H1 (cell line): ENCODE data around the gene TTPAL. TPM values are rescaled to one million over a fixed set of nuclear protein-coding genes. Genes with fewer than 3 reads are reported as not detected.

Experiments
- CTCF ChIA-PET: fragments of 300-600 bp; sonication (Branson Sonifier 250); formaldehyde crosslinking; loops from one replicate; lab custom pipeline; 2021; ENCODE audit not compliant: partially characterized antibody; lab: Charles Lee
- POLR2A ChIA-PET: fragments of 300-600 bp; sonication (Branson Sonifier 250); formaldehyde crosslinking; loops from one replicate; lab custom pipeline; 2021; ENCODE audit warnings: inconsistent platforms; ENCODE audit not compliant: partially characterized antibody; lab: Charles Lee
- DNase-seq, 2 experiments: peaks; one replicate each; pipeline versions ENCODE4 v3.0.0 to v3.0.0-alpha.2; 2010 to 2022; ENCODE audit warnings: low spot score in 2 of 2, low read depth in 1 of 2, mixed read lengths in 1 of 2
- FAIRE-seq: peaks from 2 replicates; lab custom pipeline; 2011; peaks lifted over from hg19 to GRCh38; lab: Jason Lieb, UNC
- H2AFZ ChIP-seq: 2 replicates; pipeline ENCODE4 v1.8.1; 2012; ENCODE audit warnings: low read length, inconsistent platforms
- H2AK5ac ChIP-seq: 2 replicates; pipeline ENCODE4 v1.6.1; 2013; ENCODE audit warnings: low read depth, low read length
- H2BK120ac ChIP-seq: replicated peaks from 2 replicates; pipeline ENCODE3; 2013; ENCODE audit warnings: low read depth, low read length, inconsistent platforms
- H2BK12ac ChIP-seq: 2 replicates; pipeline ENCODE4 v1.6.1; 2013; ENCODE audit warnings: low read depth, low read length
- H2BK15ac ChIP-seq: 2 replicates; pipeline ENCODE4 v1.6.1; 2013; ENCODE audit warnings: low read length
- H2BK20ac ChIP-seq: 2 replicates; pipeline ENCODE4 v1.6.1; 2013; ENCODE audit warnings: low read length
- H2BK5ac ChIP-seq: 2 replicates; pipeline ENCODE4 v1.6.1; 2013; ENCODE audit warnings: low read depth, low read length
- H3K14ac ChIP-seq: 2 replicates; pipeline ENCODE4 v1.6.1; 2013; ENCODE audit warnings: inconsistent platforms; ENCODE audit not compliant: insufficient read length
- H3K18ac ChIP-seq: 2 replicates; pipeline ENCODE4 v1.6.1; 2013; ENCODE audit warnings: low read length; ENCODE audit errors: extremely low read depth
- H3K23ac ChIP-seq: 2 replicates; pipeline ENCODE4 v1.6.1; 2013; ENCODE audit warnings: inconsistent platforms; ENCODE audit not compliant: insufficient read length
- H3K23me2 ChIP-seq: 2 replicates; pipeline ENCODE4 v1.6.1; 2013; ENCODE audit warnings: low read depth, low read length
- H3K27ac ChIP-seq: 2 replicates; pipeline ENCODE4 v1.6.1; 2011; ENCODE audit warnings: low read depth, low read length, inconsistent platforms
- H3K27me3 ChIP-seq, 4 experiments: replicated peaks in 1 of 4; 1 replicate in 1 of 4; 2 replicates in 3 of 4; pipeline versions ENCODE4 v1.6.1 to v1.8.1; 2011 to 2013; ENCODE audit warnings: low read length in 3 of 4, mild to moderate bottlenecking in 3 of 4, inconsistent platforms in 2 of 4, mixed read lengths in 2 of 4, moderate library complexity in 1 of 4; ENCODE audit not compliant: control insufficient read depth in 3 of 4, insufficient read depth in 3 of 4; ENCODE audit errors: extremely low read depth in 1 of 4
- H3K36me3 ChIP-seq, 4 experiments: 2 replicates each; pipeline versions ENCODE4 v1.6.1 to v1.8.1; 2011 to 2013; ENCODE audit warnings: mild to moderate bottlenecking in 4 of 4, low read length in 3 of 4, moderate library complexity in 2 of 4, control low read depth in 1 of 4, inconsistent platforms in 1 of 4; ENCODE audit not compliant: insufficient read depth in 4 of 4, control insufficient read depth in 2 of 4
- H3K4ac ChIP-seq: replicated peaks from 2 replicates; pipeline ENCODE3; 2013; ENCODE audit warnings: low read length, low read depth, mixed read lengths, inconsistent platforms; ENCODE audit not compliant: insufficient read length
- H3K4me1 ChIP-seq, 4 experiments: replicated peaks in 1 of 4; 1 replicate in 1 of 4; 2 replicates in 3 of 4; pipeline versions ENCODE4 v1.6.1 to v1.8.1; 2011 to 2013; ENCODE audit warnings: low read length in 3 of 4, inconsistent platforms in 2 of 4, mixed read lengths in 1 of 4; ENCODE audit not compliant: insufficient read depth in 4 of 4, control insufficient read depth in 3 of 4
- H3K4me2 ChIP-seq, 2 experiments: 2 replicates each; pipeline versions ENCODE4 v1.6.1 to v1.8.1; 2011 to 2013; ENCODE audit warnings: low read depth in 2 of 2, low read length in 2 of 2, control low read depth in 1 of 2, inconsistent platforms in 1 of 2, mild to moderate bottlenecking in 1 of 2; ENCODE audit not compliant: insufficient read depth in 1 of 2
- H3K4me3 ChIP-seq, 4 experiments: fragments of 200-600, 300-600 bp in 1 of 4; sonication (generic), shearing (Covaris generic), sonication (Bioruptor Twin) in 1 of 4; 2 replicates each; pipeline versions ENCODE4 v1.5.1 to v1.8.1; 2011 to 2016; ENCODE audit warnings: low read length in 4 of 4, low read depth in 3 of 4, control low read depth in 2 of 4, inconsistent platforms in 2 of 4, mild to moderate bottlenecking in 2 of 4, mixed read lengths in 1 of 4, moderate library complexity in 1 of 4; ENCODE audit not compliant: insufficient read depth in 2 of 4; ENCODE audit errors: extremely low read depth in 1 of 4
- H3K56ac ChIP-seq: replicated peaks from 2 replicates; pipeline ENCODE3; 2013; ENCODE audit warnings: low read depth, mild to moderate bottlenecking, mixed read lengths, low read length, inconsistent platforms; ENCODE audit not compliant: insufficient read length
- H3K79me1 ChIP-seq: 2 replicates; pipeline ENCODE4 v1.6.1; 2013; ENCODE audit warnings: low read depth, low read length, control low read depth
- H3K79me2 ChIP-seq, 2 experiments: 2 replicates each; pipeline versions ENCODE4 v1.6.1 to v1.8.1; 2012 to 2013; ENCODE audit warnings: low read length in 2 of 2, mild to moderate bottlenecking in 2 of 2, inconsistent platforms in 1 of 2; ENCODE audit not compliant: insufficient read depth in 2 of 2, control insufficient read depth in 1 of 2
- H3K9ac ChIP-seq, 4 experiments: replicated peaks in 1 of 4; 1 replicate in 1 of 4; 2 replicates in 3 of 4; pipeline versions ENCODE4 v1.6.1 to v1.8.1; 2011 to 2013; ENCODE audit warnings: low read depth in 3 of 4, low read length in 3 of 4, control low read depth in 2 of 4, mild to moderate bottlenecking in 2 of 4, moderate library complexity in 2 of 4, inconsistent platforms in 1 of 4; ENCODE audit errors: extremely low read depth in 1 of 4
- H3K9me3 ChIP-seq, 2 experiments: 2 replicates each; pipeline versions ENCODE4 v1.6.1 to v1.8.1; 2012 to 2013; ENCODE audit warnings: mild to moderate bottlenecking in 2 of 2, moderate library complexity in 2 of 2, control low read depth in 1 of 2, inconsistent platforms in 1 of 2, low read depth in 1 of 2, low read length in 1 of 2, mixed read lengths in 1 of 2; ENCODE audit not compliant: insufficient read depth in 2 of 2
- H4K20me1 ChIP-seq, 2 experiments: replicated peaks in 1 of 2; 2 replicates each; pipeline versions ENCODE3 to v1.8.1; 2011 to 2013; ENCODE audit warnings: inconsistent platforms in 2 of 2, low read length in 2 of 2, mild to moderate bottlenecking in 1 of 2; ENCODE audit not compliant: insufficient read depth in 2 of 2, control insufficient read depth in 1 of 2
- H4K5ac ChIP-seq: 2 replicates; pipeline ENCODE4 v1.6.1; 2013; ENCODE audit warnings: low read length, low read depth, mixed read lengths, inconsistent platforms; ENCODE audit not compliant: insufficient read length
- H4K8ac ChIP-seq: 2 replicates; pipeline ENCODE4 v1.8.0; 2013; ENCODE audit warnings: mild to moderate bottlenecking, moderate library complexity, low read length, inconsistent platforms; ENCODE audit not compliant: insufficient read depth; ENCODE audit errors: extremely low read depth
- H4K91ac ChIP-seq: replicated peaks from 2 replicates; pipeline ENCODE3; 2013; ENCODE audit warnings: low read length, mixed read lengths, inconsistent platforms; ENCODE audit not compliant: insufficient read length
- ATF2 ChIP-seq: IDR thresholded peaks from 2 replicates; pipeline ENCODE4 v1.6.1; 2012; ENCODE audit warnings: low read length, inconsistent platforms
- BACH1 ChIP-seq: IDR thresholded peaks from 2 replicates; pipeline ENCODE4 v1.6.1; 2012; ENCODE audit warnings: low read length, improper control_type of control experiment
- CBX5 ChIP-seq: fragments of 300-800, 300-1000 bp; sonication (generic); IDR thresholded peaks from 2 replicates; pipeline ENCODE4 v1.7.1; 2016; ENCODE audit warnings: antibody characterized with exemption, low read length, low read depth
- CHD2 ChIP-seq: IDR thresholded peaks from 2 replicates; pipeline ENCODE4 v1.6.1; 2012; ENCODE audit warnings: low read length, improper control_type of control experiment
- EP300 ChIP-seq, 2 experiments: IDR thresholded peaks; 1 replicate in 1 of 2; 2 replicates in 1 of 2; pipeline ENCODE4 v1.6.1; 2011 to 2012; ENCODE audit warnings: low read depth in 2 of 2, low read length in 2 of 2, mild to moderate bottlenecking in 2 of 2, borderline replicate concordance in 1 of 2, inconsistent platforms in 1 of 2, moderate library complexity in 1 of 2
- HDAC2 ChIP-seq, 2 experiments: fragments of 300-600 bp in 1 of 2; sonication (generic) in 1 of 2; IDR thresholded peaks; 2 replicates each; pipeline ENCODE4 v1.6.1; 2011 to 2012; ENCODE audit warnings: low read depth in 2 of 2, low read length in 2 of 2, mild to moderate bottlenecking in 2 of 2, moderate library complexity in 2 of 2, borderline replicate concordance in 1 of 2, inconsistent platforms in 1 of 2
- JUND ChIP-seq: IDR thresholded peaks from 2 replicates; pipeline ENCODE4 v1.6.1; 2011; ENCODE audit warnings: mild to moderate bottlenecking, improper control_type of control experiment, low read length
- KDM5A ChIP-seq: fragments of 200-600 bp; IDR thresholded peaks from 2 replicates; pipeline ENCODE4 v1.7.1; 2012; ENCODE audit warnings: mild to moderate bottlenecking, low read length, inconsistent platforms, mixed read lengths
- PHF8 ChIP-seq: fragments of 200-600 bp; sonication (generic); conservative IDR thresholded peaks from 2 replicates; pipeline ENCODE4 v1.7.1; 2012; ENCODE audit warnings: low read depth, mild to moderate bottlenecking, inconsistent platforms, low read length, moderate library complexity
- SAP30 ChIP-seq: fragments of 300-600 bp; sonication (generic); IDR thresholded peaks from 2 replicates; pipeline ENCODE4 v1.7.1; 2012; ENCODE audit warnings: low read length, moderate library complexity, mild to moderate bottlenecking, inconsistent platforms; ENCODE audit not compliant: insufficient read depth, insufficient replicate concordance
- SIN3A ChIP-seq, 2 experiments: IDR thresholded peaks in 1 of 2; conservative IDR thresholded peaks in 1 of 2; 2 replicates each; pipeline ENCODE4 v1.6.1; 2011 to 2012; ENCODE audit warnings: low read length in 2 of 2, improper control_type of control experiment in 1 of 2, low read depth in 1 of 2, mild to moderate bottlenecking in 1 of 2
- SP2 ChIP-seq: IDR thresholded peaks from 2 replicates; pipeline ENCODE4 v1.6.1; 2012; ENCODE audit warnings: mild to moderate bottlenecking, low read length, inconsistent platforms
- WGBS, 2 experiments: shearing (Covaris generic) in 1 of 2; methylation state at CpG; one replicate each; pipeline versions ENCODE4 v1.1.6 to v1.1.7; 2013 to 2015; ENCODE audit warnings: low lambda C conversion rate in 2 of 2, mixed read lengths in 2 of 2, inconsistent platforms in 1 of 2, low coverage in 1 of 2, missing lambda C conversion rate in 1 of 2; ENCODE audit not compliant: insufficient replicate concordance in 2 of 2, insufficient coverage in 1 of 2, insufficient read length in 1 of 2; ENCODE audit errors: extremely low coverage in 1 of 2, missing lambda C conversion rate in 1 of 2; 5-methylcytosine and 5-hydroxymethylcytosine counted together
- polyA plus RNA-seq, 7 experiments: library from polyadenylated mRNA; depleted of rRNA in 3 of 7; stranded (reverse) in 5 of 7; unstranded in 2 of 7; fragments of >200 nt in 5 of 7; fragments of 200-250 nt in 2 of 7; gene quantifications; 1 replicate in 5 of 7; 2 replicates in 1 of 7; 4 replicates in 1 of 7; pipeline versions ENCODE4 v1.2.1 to v1.2.3, GENCODE V29; 2011 to 2013; ENCODE audit warnings: missing spikeins in 2 of 7, mixed read lengths in 2 of 7
- total RNA-seq: library from RNA; stranded (reverse); fragmentation: NEBNext Ultra II Directional; extraction: Animal tissue kit (Norgen Biotek cat#: 25700); gene quantifications from 2 replicates; pipeline ENCODE4 v1.2.1, GENCODE V29; 2021

Gene TTPAL
- total and polyA plus RNA-seq, 2 of the 8 experiments (the other 6 are each of a cell fraction or from before 2014, with no cell fraction given) = 2.8 to 14.0 TPM

- Histone ChIP-seq H2BK12ac (no peak overlapping the region), H2BK5ac (no peak overlapping the region), H2AFZ (no peak overlapping the region), H3K27ac (no peak overlapping the region), H3K4me3 (no peak overlapping the region), H3K23ac (no peak overlapping the region), H3K9ac (no peak overlapping the region), H2BK15ac (no peak overlapping the region), H3K27me3 (no peaks in the 10 kb centered on the region), H4K20me1 (no peaks in the 10 kb centered on the region), H2BK20ac (no peak overlapping the region), H3K9me3 (no peaks in the 10 kb centered on the region), H3K4me2 (no peak overlapping the region), H3K79me1 (no peaks in the 10 kb centered on the region), H3K14ac (no peak overlapping the region), H3K23me2 (no peaks in the 10 kb centered on the region), H3K18ac (no peak overlapping the region), H2AK5ac (no peak overlapping the region), H4K8ac (no peak overlapping the region), H2BK120ac (no peak overlapping the region), H3K4me1 (no peaks in the 10 kb centered on the region), H3K56ac (no peak overlapping the region), H4K91ac (no peak overlapping the region), H4K5ac (no peak overlapping the region), H3K36me3 (no peaks in the 10 kb centered on the region), H3K79me2 (no peaks in the 10 kb centered on the region), H3K4ac (no peak overlapping the region)
- no peak for FAIRE-seq
- CTCF ChIA-PET = interaction anchor here (0.6 to 4.5 kb wide), 20 partner anchors 8 to 249 kb away, joined by 3 to 33 read pairs (median 4); partner anchors contain the start of gene HNF4A
- POLR2A ChIA-PET = no interaction called here
- 77% methylated on average over 5 of the region's 5 CpGs; no CpG with 5 or more reads in 1 of the 2 experiments for WGBS, 2 experiments
- DNase-seq = no peak
- TF ChIP-seq CHD2 (no peak), PHF8 (no peak), ATF2 (no peak), EP300 (IDR thresholded peaks at IDR 0.05; ENCODE audit: borderline replicate concordance in 1 of 2, low read depth in 2 of 2, low read length in 2 of 2) (no peak), BACH1 (no peak), SAP30 (no peak), SP2 (no peak), CBX5 (no peak), SIN3A (conservative IDR thresholded peaks at IDR 0.05 in 1 of 2, IDR thresholded peaks at IDR 0.05 in 1 of 2; ENCODE audit: low read depth in 1 of 2, low read length in 2 of 2) (no peak), JUND (no peak), KDM5A (no peak), HDAC2 (IDR thresholded peaks at IDR 0.05; ENCODE audit: borderline replicate concordance in 1 of 2, low read depth in 2 of 2, low read length in 2 of 2) (no peak)
Measured at GRCh38 chr20:44461803-44462174, 13.9 kb upstream of the TTPAL start.
